Activated CD8-positive, alpha-beta memory T cell treated with anti-CD3 and anti-CD28 coated beads, Interleukin-2, amount 50 U/mL, for 24 hours (primary cell): ENCODE results near the gene CPLANE1.
"Not testable (repeated sequence)": the region's sequence is repeated elsewhere in the genome, so short reads cannot be mapped to it uniquely, and the experiment has no call there.

Source experiments
- DNase-seq: peaks from one replicate; pipeline ENCODE4 v3.0.0-alpha.2; 2020; ENCODE audit errors: extremely low read depth

CPLANE1 gene

GRCh38 chr5:37208883-37209797 lies 40.0 kb downstream of the CPLANE1 start:
- no peak for DNase-seq

GRCh38 chr5:37207802-37208201 lies 41.4 kb downstream of the CPLANE1 start:
- no peak for DNase-seq

DNA sequence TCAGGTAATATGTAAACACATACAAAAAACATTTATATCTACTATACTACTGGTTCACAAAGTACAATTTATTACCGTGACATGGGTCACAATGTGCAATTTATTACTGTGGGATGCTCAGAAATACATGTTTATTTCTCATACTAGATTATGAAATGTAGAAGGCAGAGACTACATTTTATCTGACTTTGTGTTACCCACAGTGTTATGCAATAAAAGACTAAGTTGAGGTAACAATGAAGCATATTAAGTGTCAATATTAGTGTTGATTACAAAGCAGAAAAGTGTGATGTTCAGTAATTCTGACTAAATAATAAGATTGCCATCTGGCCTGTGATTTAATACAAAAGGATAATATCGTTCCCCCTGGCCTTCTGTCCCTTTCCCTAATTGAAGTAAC lies 42.4 kb downstream of the CPLANE1 start:
- no peak for DNase-seq

DNA sequence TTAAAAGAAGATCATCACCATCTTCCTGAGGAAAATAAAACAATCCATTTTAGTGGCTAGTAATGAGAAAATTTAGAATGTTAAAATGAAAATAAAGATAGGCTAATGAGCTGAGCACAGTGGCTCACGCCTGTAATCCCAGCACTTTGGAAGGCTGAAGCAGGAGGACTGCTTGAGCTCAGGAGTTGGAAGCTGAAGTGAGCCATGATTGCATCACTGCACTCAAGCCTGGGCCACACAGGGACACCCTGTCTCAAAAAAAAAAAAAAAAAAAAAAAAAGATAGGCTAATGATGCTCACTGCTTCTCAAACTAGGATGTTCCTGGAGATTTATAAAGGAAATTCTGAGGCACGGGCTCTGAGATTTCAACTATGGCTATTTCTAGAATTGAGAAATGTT lies 50.3 kb downstream of the CPLANE1 start:
- DNase-seq = no peak

DNA sequence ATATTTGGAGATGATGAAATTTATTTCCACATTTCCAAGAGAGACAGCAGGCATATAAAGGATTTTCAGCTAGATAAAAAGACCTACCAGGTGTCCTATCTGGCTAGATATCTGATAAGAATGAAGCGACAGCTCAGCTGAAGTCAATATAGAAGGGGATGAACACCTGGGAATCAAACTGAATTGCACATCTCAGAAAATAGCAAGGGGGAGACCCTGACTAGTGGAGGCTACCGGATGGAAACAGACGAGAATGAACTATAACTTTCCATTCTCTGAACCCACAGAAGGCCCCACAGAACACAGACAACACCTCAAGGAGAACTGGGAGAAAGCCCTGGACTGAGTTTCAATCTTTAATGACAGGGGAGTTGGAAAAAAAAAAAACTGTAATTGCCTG lies 51.1 kb downstream of the CPLANE1 start:
- DNase-seq = no peak

- no peak for DNase-seq
Measured at GRCh38 chr5:37197340-37198050, 51.7 kb downstream of the CPLANE1 start.

DNA sequence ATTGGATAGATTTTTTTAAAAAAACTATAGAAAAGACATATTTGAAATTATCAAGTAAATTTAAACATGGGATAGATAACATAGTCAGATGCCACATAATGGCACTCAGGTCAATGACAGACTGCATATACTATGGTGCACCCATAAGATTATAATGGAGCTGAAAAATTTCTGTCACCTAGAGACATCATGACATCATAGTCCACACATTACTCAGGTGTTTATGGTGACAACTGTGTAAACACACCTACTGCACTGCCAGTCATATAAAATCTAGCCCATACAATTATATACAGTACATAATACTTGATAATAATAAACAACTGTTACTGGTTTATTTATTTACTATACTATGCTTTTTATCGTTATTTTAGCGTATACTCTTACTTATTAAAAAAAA lies 58.6 kb downstream of the CPLANE1 start:
- no peak for DNase-seq

DNA sequence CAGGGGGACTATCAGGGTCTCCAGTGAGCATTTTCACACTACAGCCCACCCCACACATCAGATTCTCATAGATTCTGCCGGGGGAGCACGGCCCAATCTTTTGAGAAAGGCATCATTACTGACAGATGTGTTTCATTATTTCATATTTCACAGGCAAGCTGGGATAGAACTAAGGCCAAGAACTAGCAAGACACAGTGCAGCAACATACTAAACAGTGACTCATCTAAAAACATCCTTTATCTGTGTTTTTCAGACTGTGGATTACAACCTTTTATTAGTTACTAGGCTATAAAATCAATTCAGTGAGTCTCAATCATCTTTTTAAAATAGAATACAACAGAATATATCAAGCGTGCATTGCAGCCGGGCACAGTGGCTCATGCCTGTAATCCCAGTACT lies 59.8 kb downstream of the CPLANE1 start:
- no peak for DNase-seq

DNA sequence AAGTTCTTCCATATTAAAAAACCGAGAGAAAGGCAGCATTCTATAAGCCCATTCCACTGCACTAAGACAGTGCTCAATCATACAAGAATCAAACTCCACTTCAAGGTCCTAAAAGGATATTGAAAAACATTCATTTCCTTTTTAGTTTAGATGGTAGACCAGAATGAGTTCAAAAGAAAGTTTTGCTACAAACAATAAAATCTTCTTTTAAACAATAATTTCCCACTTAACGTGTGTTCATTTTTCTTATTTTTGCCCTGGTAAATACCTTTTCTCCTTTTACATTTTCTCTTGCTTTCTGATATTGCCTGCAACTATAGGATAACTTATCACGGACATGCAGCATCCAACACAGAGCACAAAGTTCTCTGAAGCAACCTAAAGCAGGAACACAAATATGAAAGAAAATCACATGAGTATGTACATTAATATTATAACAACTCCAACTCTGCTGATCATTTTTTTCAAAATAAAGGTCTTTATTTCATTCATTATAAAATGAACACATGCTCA lies 61.7 kb downstream of the CPLANE1 start:
- no peak for DNase-seq

DNA sequence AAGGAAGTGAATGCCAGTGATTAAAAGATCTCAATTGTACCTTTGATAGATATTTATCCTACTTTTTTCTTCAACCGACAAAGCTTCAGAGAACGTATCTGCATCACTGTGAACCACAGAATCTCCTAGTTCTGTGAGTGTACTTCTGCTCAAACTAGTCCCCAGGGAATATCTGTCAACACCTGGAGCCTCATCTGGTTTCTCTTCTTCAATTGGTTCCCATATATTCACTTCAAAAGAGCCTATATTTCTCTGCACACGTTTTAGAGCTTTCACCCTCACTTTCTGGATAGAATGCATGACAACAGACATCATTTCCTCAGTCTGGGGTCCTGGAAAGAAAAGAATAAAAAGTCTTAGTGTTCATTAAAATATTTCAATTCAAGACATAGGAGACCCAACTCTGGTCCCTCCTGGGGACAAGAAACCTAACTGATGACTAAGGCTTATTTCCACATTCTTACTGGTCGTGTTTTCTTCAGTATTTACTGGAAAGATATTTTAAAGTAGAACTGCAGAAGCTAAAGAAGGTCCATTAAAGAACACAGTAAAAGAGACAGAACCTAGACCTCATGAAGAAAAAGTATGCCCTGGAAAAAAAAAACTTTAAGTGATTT lies 64.3 kb downstream of the CPLANE1 start:
- DNase-seq = no peak

DNA sequence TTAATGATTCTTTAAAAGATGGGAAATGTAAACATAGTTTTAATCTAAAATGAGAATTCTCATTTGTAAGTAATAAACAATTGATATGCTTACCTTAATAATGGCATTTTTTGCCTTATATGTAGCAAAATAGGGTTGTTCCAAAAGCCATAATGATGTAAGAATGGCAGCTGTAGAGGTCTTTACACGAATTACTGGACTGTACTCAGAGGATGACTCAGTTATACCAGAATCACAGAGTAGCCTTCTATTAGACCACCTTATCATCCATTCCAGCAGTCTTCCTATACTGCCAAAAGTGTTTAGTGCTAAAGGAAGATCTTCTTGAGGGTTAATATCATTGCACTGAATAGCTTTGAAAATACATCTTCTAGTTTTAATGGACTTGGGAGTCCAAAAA lies 66.5 kb downstream of the CPLANE1 start:
- no peak for DNase-seq

DNA sequence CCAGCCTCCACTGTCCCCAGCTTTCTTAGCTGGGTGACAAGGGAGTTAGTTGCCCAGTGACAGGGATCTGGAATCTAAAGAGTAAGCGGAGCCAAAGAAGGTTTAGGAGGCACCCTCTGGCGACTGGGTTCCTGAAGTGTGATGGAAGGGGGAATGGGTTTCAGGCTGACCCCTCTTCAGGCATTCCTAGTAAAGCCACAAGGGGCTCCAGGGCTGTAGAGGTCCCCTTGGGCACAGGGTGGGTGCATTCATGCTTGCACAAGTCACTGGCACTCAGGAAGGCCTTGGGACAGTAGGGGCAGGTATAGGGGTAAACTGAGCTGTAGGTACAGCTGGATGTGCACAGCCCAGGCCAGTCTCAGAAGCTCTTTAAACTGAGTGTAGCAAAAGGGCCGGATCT lies 74.2 kb downstream of the CPLANE1 start:
- DNase-seq = no peak

- DNase-seq = no peak
Measured at GRCh38 chr5:37172957-37173356, 76.2 kb downstream of the CPLANE1 start.

DNA sequence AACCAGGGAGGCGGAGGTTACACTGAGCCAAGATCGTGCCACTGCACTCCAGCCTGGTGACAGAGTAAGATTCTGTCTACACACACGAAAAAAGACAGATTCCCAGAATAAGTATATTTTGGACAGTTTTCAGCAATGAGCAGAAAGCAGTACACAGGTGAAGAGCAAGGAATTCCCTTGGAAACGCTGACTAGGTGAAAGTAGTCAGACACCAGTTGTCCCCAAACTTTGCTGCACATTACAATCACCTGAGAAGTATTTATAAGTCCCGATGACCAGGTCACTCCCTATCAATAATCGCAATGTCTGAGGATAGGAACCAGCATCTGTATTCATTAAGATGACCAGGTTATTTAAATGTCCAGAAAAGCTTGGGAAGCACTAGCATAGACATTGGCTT lies 78.3 kb downstream of the CPLANE1 start:
- DNase-seq = no peak

- no peak for DNase-seq
Measured at GRCh38 chr5:37166197-37166596, 83.0 kb downstream of the CPLANE1 start.

DNA sequence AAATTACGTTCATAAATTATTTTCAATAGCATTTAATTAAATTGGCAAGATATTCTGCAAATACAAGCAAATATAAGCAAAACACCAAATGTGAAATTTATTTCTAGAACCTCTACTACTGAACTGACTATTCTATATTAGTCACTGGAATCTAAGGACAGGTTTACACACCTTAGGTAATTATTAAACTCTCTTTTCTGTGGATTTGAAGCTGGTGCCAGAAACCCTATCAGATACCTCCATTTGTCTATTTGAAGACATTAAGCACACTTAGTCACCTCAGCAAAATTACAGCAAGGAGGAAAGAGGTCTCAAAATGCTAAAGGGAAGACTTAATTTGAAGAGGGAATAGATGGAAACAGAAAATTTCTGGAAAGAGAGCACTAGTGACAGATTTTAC lies 83.4 kb downstream of the CPLANE1 start:
- DNase-seq = no peak

GRCh38 chr5:37153661-37154060 lies 95.5 kb downstream of the CPLANE1 start:
- no peak for DNase-seq

DNA sequence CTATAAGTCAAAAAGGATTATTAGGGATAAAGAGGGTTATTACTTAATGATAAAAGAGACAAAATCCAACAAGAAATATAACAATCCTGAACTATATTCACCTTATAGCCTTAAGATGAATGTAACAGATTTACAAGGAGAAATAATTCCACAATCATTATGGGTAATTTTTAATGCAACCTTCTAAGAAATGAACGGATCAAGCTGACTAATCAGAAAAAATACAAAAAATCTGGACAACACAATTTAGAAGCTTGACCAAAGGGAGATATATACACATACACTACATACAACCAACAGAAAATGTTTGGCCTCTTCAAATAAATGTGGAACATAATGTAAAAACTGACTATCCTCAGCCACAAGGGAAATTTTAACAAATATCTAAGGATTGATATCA lies 102.3 kb downstream of the CPLANE1 start:
- no peak for DNase-seq

GRCh38 chr5:37136694-37137093 lies 112.5 kb downstream of the CPLANE1 start:
- no peak for DNase-seq

GRCh38 chr5:37135312-37135711 lies 113.9 kb downstream of the CPLANE1 start:
- not testable (repeated sequence) for DNase-seq

DNA sequence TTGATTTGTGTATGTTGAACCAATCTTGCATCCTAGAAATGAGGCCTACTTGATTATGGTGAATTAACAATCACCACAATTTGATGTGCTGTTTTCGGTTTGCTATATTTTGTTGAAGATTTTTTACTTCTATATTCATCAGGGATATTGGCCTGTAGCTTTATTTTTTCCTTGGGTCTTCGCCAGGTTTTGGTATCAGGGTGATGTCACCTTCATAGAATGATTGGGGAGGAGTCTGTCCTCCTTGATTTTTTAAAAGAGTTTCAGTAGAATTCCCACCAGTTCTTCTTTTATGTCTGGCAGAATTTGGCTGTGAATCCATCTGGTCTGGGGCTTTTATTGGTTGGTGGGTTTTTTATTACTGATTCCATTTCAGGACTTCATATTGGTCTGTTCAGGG lies 115.2 kb downstream of the CPLANE1 start:
- DNase-seq = no peak

GRCh38 chr5:37132646-37133045 lies 116.5 kb downstream of the CPLANE1 start:
- DNase-seq = no peak

DNA sequence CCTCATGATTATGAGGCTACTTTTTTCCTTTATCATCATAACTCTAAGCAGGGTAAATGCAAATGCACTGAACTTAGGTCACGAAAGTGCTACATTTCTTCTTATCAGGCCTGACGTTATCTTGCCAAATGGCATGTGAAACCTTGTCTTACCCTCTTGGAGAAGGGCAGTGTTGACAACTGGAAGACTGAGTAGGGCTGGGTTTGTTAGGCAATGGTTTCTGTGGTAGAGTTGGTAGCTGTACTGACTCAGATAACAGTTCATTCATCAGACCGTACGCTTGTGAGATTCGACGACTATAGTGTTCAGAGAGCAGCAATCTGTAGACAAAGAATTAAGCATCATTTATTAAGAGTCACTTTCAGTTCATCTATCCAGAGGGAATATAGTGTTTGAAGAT lies 127.7 kb downstream of the CPLANE1 start:
- no peak for DNase-seq
